Kidney (tissue), 14 donors: ENCODE measurements around the gene SLC43A3. TPM values are rescaled to one million over a fixed set of nuclear protein-coding genes. Genes with fewer than 3 reads are reported as not detected.

Experiments
- DNase-seq, 5 donors: peaks; one replicate each; pipeline ENCODE4 v3.0.0-alpha.2; 2013 to 2020
- FAIRE-seq: peaks from 2 replicates; lab custom pipeline; 2012; peaks lifted over from hg19 to GRCh38; lab: Jason Lieb, UNC
- H3K27ac ChIP-seq, 2 donors: one replicate each; pipeline ENCODE4 v1.7.0; 2013; ENCODE audit warnings: low read depth in 2 of 2, low read length in 2 of 2, inconsistent platforms in 1 of 2
- H3K27me3 ChIP-seq: one replicate; pipeline ENCODE4 v1.7.1; 2013; ENCODE audit warnings: low read length, inconsistent platforms; ENCODE audit not compliant: control insufficient read depth, insufficient read depth
- H3K36me3 ChIP-seq, 3 donors: one replicate each; pipeline versions ENCODE4 v1.7.0 to v1.7.1; 2013; ENCODE audit warnings: low read length in 3 of 3, control low read depth in 1 of 3, inconsistent platforms in 1 of 3; ENCODE audit not compliant: insufficient read depth in 3 of 3, control insufficient read depth in 2 of 3
- H3K4me1 ChIP-seq, 3 donors: one replicate each; pipeline versions ENCODE4 v1.7.0 to v1.7.1; 2013; ENCODE audit warnings: low read length in 3 of 3, inconsistent platforms in 1 of 3, low read depth in 1 of 3; ENCODE audit not compliant: control insufficient read depth in 2 of 3, insufficient read depth in 2 of 3
- H3K4me3 ChIP-seq, 3 donors: one replicate each; pipeline versions ENCODE4 v1.7.0 to v1.8.1; 2013; ENCODE audit warnings: low read length in 3 of 3, control low read depth in 1 of 3, inconsistent platforms in 1 of 3
- H3K9ac ChIP-seq, 3 donors: one replicate each; pipeline versions ENCODE4 v1.7.0 to v1.7.1; 2013; ENCODE audit warnings: low read length in 3 of 3, control low read depth in 1 of 3, inconsistent platforms in 1 of 3
- H3K9me3 ChIP-seq, 3 donors: one replicate each; pipeline versions ENCODE4 v1.7.0 to v1.7.1; 2013; ENCODE audit warnings: low read length in 3 of 3, control low read depth in 1 of 3, inconsistent platforms in 1 of 3; ENCODE audit not compliant: control insufficient read depth in 2 of 3, insufficient read depth in 1 of 3
- CTCF ChIP-seq: IDR thresholded peaks from 3 replicates; pipeline ENCODE4 v1.5.1; 2012; ENCODE audit warnings: mild to moderate bottlenecking, moderate library complexity, borderline replicate concordance; ENCODE audit not compliant: insufficient read depth; ENCODE audit errors: extremely low read depth
- intact Hi-C: fragments of 100-400 bp; cut with DNase I; formaldehyde crosslinking; loops from one replicate; pipeline ENCODE4 v1.11.1; 2022
- polyA plus RNA-seq: library from polyadenylated mRNA; stranded (reverse); fragments of 350-450 nt; fragmentation: Illumina TruSeq; extraction: RNeasy Lipid Tissue Mini Kit (QIAGEN cat#74804); gene quantifications from one replicate; pipeline ENCODE4 v1.2.3, GENCODE V29; 2014; ENCODE audit warnings: low read depth, low replicate concordance; ENCODE audit not compliant: insufficient read depth
- total RNA-seq: library from RNA; stranded (reverse); fragmentation: NEBNext Ultra II Directional; extraction: Animal tissue kit (Norgen Biotek cat#: 25700); gene quantifications from one replicate; pipeline ENCODE4 v1.2.1, GENCODE V29; 2021
- donor health status: control.
- donor health status: control.
- donor health status: control.
- donor health status: control.
- donor health status: control.
- donor health status: DM: yes; HTN: yes; CAD: no.
- donor health status: Normal renal cell carcinoma (clear cell type).

Gene SLC43A3
- total and polyA plus RNA-seq, 2 donors from 2014 or later = 6.0 to 39.8 TPM

- intact Hi-C loops = no loop called here
- DNase-seq (no peak), FAIRE-seq (no peak)
- H3K27me3 ChIP-seq = no peaks in the 10 kb centered on the region
- no peak overlapping the region for H3K4me3 ChIP-seq
- H3K4me1 ChIP-seq = no peaks in the 10 kb centered on the region
- H3K36me3 ChIP-seq = no peaks in the 10 kb centered on the region
- H3K9me3 ChIP-seq = no peaks in the 10 kb centered on the region
- TF ChIP-seq CTCF = no peak
- H3K27ac ChIP-seq = no peak overlapping the region
- no peak overlapping the region for H3K9ac ChIP-seq
These were observed 52.0 kb downstream of the SLC43A3 start for GRCh38 chr11:57374966-57375365.

- no peak for TF ChIP-seq CTCF
- DNase-seq = no peak
- intact Hi-C loops = no loop called here
These were observed 53.8 kb downstream of the SLC43A3 start for GRCh38 chr11:57373146-57373545.

GRCh38 chr11:57370941-57371340 lies 56.0 kb downstream of the SLC43A3 start:
- Histone ChIP-seq H3K9ac (no peak overlapping the region), H3K27me3 (no peaks in the 10 kb centered on the region), H3K4me3 (no peak overlapping the region), H3K9me3 (no peaks in the 10 kb centered on the region), H3K27ac (no peak overlapping the region), H3K36me3 (no peaks in the 10 kb centered on the region), H3K4me1 (no peaks in the 10 kb centered on the region)
- no peak for DNase-seq
- no peak for FAIRE-seq
- intact Hi-C loops = no loop called here
- no peak for TF ChIP-seq CTCF

More at GRCh38 chr11:57373146-57373545, 53.8 kb downstream of the SLC43A3 start:
- Histone ChIP-seq H3K9ac (no peak overlapping the region), H3K4me3 (no peak overlapping the region), H3K36me3 (no peaks in the 10 kb centered on the region), H3K27me3 (no peaks in the 10 kb centered on the region), H3K27ac (no peak overlapping the region), H3K9me3 (no peaks in the 10 kb centered on the region), H3K4me1 (no peaks in the 10 kb centered on the region)
- FAIRE-seq = no peak

- Histone ChIP-seq H3K4me3 (no peak overlapping the region), H3K9ac (no peak overlapping the region), H3K27me3 (no peaks in the 10 kb centered on the region), H3K4me1 (no peaks in the 10 kb centered on the region), H3K9me3 (no peaks in the 10 kb centered on the region), H3K27ac (no peak overlapping the region), H3K36me3 (no peaks in the 10 kb centered on the region)
- FAIRE-seq = no peak
- TF ChIP-seq CTCF = no peak
- intact Hi-C loops = no loop called here
- no peak for DNase-seq
These were observed 56.7 kb downstream of the SLC43A3 start for GRCh38 chr11:57370251-57370650.
